GM12892 (cell line): ENCODE measurements around the gene COL4A4. TPM values are rescaled to one million over a fixed set of nuclear protein-coding genes. Genes with fewer than 3 reads are reported as not detected.
A peak's percentile ranks its signal among the peaks of the same experiment; 100 is the strongest.

Experiments
- DNase-seq: peaks from one replicate; pipeline ENCODE4 v3.0.0; 2011; ENCODE audit not compliant: insufficient read length
- FAIRE-seq: peaks from 2 replicates; lab custom pipeline; 2011; peaks lifted over from hg19 to GRCh38; lab: Jason Lieb, UNC
- POLR2A ChIP-seq: IDR thresholded peaks from 2 replicates; pipeline ENCODE4 v1.6.1; 2011; ENCODE audit warnings: low read depth, low read length, control low read depth
- POLR2AphosphoS5 ChIP-seq: IDR thresholded peaks from 2 replicates; pipeline ENCODE4 v1.6.1; 2011; ENCODE audit warnings: low read depth, low read length, control low read depth
- TAF1 ChIP-seq: IDR thresholded peaks from 2 replicates; pipeline ENCODE4 v1.6.1; 2011; ENCODE audit warnings: low read depth, mild to moderate bottlenecking, control low read depth, low read length, borderline replicate concordance
- polyA plus RNA-seq: library from polyadenylated mRNA; unstranded; fragments of >200 nt; gene quantifications from one replicate; pipeline ENCODE4 v1.2.1, GENCODE V29; 2012; ENCODE audit warnings: missing spikeins, inconsistent platforms; ENCODE audit not compliant: missing spikeins

Gene COL4A4
- polyA plus RNA-seq: 2.8 TPM

DNA sequence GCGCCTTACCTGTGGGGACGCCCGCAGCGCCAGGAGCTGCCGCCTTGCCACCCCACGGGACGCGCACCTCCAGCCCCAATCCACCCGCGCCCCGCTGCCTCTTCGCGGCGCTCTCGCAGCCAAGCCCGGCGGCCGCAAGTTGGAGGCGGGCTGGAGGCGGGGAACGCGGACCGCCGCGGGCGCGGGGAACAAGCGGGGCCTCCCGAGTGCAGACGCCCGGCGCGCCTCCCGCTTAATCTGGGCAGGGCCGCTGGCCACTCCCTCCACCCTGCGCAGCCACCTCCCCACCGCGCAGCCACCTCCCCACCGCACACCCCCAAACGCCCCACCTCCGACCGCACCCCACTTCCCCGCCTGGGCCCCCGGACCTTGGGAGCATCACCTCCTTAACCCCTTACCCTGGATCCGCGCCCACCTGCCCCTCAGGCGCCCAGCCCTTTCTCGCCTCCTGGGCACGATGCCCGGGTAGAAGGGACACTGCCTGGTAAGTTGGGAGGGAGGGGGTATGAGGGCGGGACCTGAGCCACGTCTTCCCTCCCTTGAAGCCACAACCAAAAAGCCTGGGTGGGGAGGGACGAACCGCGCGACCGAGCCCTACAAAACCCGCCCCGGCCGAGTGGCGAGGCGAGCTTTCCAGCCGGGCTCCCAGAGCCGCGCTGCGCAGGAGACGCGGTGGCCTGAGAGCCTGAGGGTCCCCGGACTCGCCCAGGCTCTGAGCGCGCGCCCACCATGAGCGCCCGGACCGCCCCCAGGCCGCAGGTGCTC is at the start of gene COL4A4, which contains the start of gene COL4A3:
Gene COL4A4, minus strand, starts transcription at position 208 of the 765 bp plus-strand sequence. CDS start 16,722 bp downstream, outside the sequence.
Gene COL4A3, plus strand, starts transcription at position 627 of the 765 bp plus-strand sequence. Its CDS starts 103 bp downstream, at position 730.
- DNase-seq: peak; percentile 59
- TF ChIP-seq POLR2AphosphoS5 (0 out of 2 replicates have a peak, but pooled peaks have one; percentile 28), POLR2A (peak; percentile 70; the same call in 1 of the 2 replicates), TAF1 (no peak; the same call in 1 of the 2 replicates)
- FAIRE-seq: peak; percentile 90

DNA sequence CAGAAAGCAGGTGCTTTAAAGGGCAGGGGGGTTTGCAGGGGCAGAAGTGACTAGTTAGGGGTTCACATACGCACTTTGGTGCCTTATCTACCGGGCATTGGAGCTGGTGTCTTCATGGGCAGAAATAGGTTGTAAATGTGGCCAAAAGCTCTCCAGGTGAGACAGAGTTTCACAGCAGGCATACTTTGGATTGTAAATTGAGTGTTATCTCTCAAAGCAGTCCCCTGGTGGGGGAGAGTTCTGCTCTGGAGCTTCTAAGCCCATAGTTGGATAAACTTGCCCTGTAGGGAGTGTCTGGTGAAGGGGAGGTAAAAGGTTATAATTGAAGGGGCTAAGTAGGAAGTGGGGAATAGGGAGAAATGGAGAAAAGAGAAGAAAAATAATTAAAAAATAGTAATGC is 43.6 kb upstream of the COL4A4 start:
- TF ChIP-seq POLR2A (no peak), POLR2AphosphoS5 (no peak), TAF1 (no peak)
- FAIRE-seq: no peak
- no peak for DNase-seq

DNA sequence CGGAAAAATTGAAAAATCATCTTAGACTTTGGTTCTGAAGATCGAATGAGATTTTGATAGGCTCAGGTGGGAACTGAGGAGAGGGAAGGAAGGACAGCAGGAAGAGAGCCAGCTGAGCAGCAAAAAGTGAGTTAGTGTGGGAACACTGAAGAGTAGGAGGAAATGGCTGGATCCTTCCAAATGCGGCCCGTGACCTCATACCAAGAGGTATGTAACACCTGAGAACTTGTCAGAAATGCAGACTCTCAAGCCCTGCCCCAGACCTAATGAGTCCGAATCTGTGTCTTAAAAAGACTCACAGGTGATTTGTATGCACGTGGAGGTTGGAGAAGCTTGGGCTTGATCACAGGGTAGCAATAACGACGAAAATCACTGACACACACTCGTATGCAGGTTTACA is 42.4 kb upstream of the COL4A4 start:
- no peak for FAIRE-seq
- no peak for DNase-seq
- TF ChIP-seq POLR2A (no peak), POLR2AphosphoS5 (no peak), TAF1 (no peak)

- FAIRE-seq (no peak), DNase-seq (no peak)
- TF ChIP-seq TAF1 (no peak), POLR2A (no peak), POLR2AphosphoS5 (no peak)
These were observed 41.7 kb upstream of the COL4A4 start for GRCh38 chr2:227205701-227206100.

DNA sequence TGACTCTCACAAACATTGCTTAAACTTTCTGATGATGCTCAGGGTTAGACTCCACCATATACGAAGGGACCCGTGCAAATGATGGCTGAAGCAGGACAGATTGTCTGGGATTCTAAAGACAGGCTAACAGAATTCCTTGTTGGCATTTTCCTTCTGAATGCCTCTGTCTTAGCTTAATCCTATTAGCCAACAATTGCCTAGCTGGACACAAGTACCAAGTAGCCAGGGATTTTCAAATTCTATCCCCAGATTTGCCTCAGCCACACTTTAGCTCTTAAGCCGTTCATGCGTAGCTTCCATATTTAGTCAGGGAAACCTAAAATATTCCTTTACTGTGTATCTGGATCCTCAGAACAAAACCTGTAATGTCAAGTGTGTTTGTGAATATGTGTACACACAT is 40.4 kb upstream of the COL4A4 start:
- DNase-seq (no peak), FAIRE-seq (peak; percentile 61)
- TF ChIP-seq POLR2AphosphoS5: no peak

DNA sequence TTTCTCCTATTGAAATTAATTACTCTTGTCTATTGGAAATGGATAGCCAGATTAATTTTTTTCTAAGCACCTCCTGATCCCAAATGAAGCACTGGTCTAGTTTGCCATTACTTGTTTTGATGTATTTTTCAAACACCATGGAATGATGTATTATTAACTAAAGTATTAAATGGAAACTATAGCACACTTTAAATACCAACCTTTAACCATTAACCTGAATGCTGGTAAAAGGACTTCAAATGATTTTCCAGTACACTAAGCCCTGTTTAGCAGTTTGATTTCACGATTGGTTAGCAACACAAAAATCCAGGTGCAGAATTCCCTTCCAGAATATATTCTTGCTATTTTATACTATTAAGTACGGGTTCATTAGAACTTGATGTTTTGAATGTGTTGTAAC is 37.8 kb upstream of the COL4A4 start:
- no peak for DNase-seq
- TF ChIP-seq POLR2A (no peak), POLR2AphosphoS5 (no peak), TAF1 (no peak)
- no peak for FAIRE-seq

DNA sequence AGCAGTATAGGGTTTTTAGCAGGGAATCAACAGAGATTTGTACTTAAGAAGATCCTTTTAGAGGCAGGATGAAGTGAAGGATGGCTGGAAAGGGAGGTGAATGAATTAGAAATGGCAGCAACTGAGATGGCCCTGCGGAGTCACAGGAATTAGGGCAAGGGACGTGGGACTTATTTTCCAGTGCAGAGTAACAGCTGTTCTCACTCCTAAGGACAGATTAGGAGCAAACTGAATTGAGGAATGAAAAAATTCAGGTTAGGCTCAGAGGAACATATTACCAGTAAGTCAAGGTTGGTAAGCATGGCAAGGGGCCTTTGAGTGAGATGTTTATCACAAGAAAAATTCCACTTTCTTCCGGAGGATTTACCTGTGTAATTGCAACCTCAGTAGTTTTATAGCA is 34.9 kb upstream of the COL4A4 start:
- TF ChIP-seq POLR2A: no peak
- no peak for TF ChIP-seq TAF1
- no peak for TF ChIP-seq POLR2AphosphoS5
- DNase-seq (no peak), FAIRE-seq (no peak)

GRCh38 chr2:227194219-227194618 is 30.2 kb upstream of the COL4A4 start:
- DNase-seq (no peak), FAIRE-seq (no peak)
- TF ChIP-seq POLR2A: no peak
- TF ChIP-seq TAF1: no peak
- TF ChIP-seq POLR2AphosphoS5: no peak

DNA sequence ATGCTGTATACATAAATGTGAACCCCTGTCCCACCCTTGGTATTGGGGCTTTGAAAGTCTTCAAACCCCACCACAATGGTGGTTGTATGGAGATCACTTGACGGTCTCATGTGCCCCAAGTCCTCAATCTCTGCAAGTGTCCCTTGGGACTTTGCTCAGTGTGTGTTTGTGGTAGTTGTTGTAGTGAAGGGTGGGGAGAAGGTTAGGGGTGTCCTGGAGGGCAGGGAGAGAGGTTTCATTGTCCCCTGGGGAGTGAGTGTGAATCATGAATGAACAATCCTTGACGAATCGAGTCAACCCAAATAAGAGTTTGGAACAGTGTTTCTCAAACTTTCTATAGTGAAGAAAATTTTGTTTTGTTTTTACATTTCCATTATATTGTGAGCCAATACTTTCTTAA is 28.5 kb upstream of the COL4A4 start:
- TF ChIP-seq POLR2A (no peak), TAF1 (no peak), POLR2AphosphoS5 (no peak)
- FAIRE-seq (no peak), DNase-seq (no peak)

GRCh38 chr2:227191367-227191766 is 27.4 kb upstream of the COL4A4 start:
- DNase-seq: no peak
- TF ChIP-seq POLR2AphosphoS5 (no peak), TAF1 (no peak), POLR2A (no peak)
- peak; percentile 60 for FAIRE-seq

DNA sequence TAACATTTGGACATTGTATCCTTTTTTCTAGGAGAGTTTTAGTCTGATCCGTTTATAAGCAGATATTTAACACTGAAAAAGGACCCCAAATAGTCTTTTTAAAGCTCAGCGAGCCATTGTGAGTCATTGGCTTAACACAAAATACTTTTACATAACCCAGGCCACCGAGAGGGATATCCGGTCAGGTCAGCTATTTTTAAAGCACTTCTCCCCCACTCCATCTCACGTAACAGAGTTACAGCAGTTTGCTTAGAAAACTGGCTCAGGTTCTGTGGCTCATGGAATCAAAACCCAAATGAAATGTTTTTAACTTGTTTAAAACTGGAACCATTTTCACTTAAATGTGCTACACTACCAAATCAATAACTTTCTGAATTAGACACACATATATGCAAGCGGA is 24.3 kb upstream of the COL4A4 start:
- DNase-seq (peak; percentile 17), FAIRE-seq (peak; percentile 90)
- peak; percentile 54; the same call in 1 of the 2 replicates for TF ChIP-seq POLR2A
- peak; percentile 37; the same call in 1 of the 2 replicates for TF ChIP-seq TAF1
- no peak for TF ChIP-seq POLR2AphosphoS5

- DNase-seq: no peak
- FAIRE-seq: peak; percentile 56
- TF ChIP-seq POLR2AphosphoS5 (no peak), POLR2A (no peak), TAF1 (no peak)
These were observed 22.7 kb upstream of the COL4A4 start for GRCh38 chr2:227186751-227187150.
